IMR-90 (cell line): Measurements from ENCODE around the gene MLXIPL. TPM values are rescaled to one million over a fixed set of nuclear protein-coding genes. Genes with fewer than 3 reads are reported as not detected.

Source experiments
- ATAC-seq: fragments of 200-7000 bp; cut with Tn5 transposase; 2 replicates; pipeline ENCODE4 v1.9.1; 2020; ENCODE audit warnings: low read depth, mild to moderate bottlenecking, moderate library complexity
- BruUV-seq: library from RNA; stranded (reverse); fragments of 400-500 nt; replicated peaks from 2 replicates; lab custom pipeline; 2021; lab: Mats Ljungman, UMichigan
- CTCF ChIA-PET: fragments of 300-600 bp; formaldehyde crosslinking; extraction: SDS; loops from one replicate; lab custom pipeline; 2021; ENCODE audit warnings: antibody characterized with exemption; lab: Yijun Ruan, JAX
- POLR2A ChIA-PET: fragments of 300-600 bp; sonication (Branson Sonifier 250); formaldehyde crosslinking; loops from one replicate; lab custom pipeline; 2022; ENCODE audit warnings: antibody characterized with exemption; ENCODE audit not compliant: unreplicated experiment; lab: Charles Lee
- DNase-seq: peaks from one replicate; pipeline ENCODE4 v3.0.0; 2013
- H2AFZ ChIP-seq: replicated peaks from 2 replicates; pipeline ENCODE3; 2013; ENCODE audit warnings: low read length, mild to moderate bottlenecking; ENCODE audit not compliant: poor library complexity
- H2AK5ac ChIP-seq: 2 replicates; pipeline ENCODE4 v1.6.1; 2013; ENCODE audit warnings: low read depth, low read length, inconsistent platforms
- H2AK9ac ChIP-seq: replicated peaks from 2 replicates; pipeline ENCODE3; 2013; ENCODE audit warnings: mild to moderate bottlenecking, low read depth, low read length, moderate library complexity; ENCODE audit not compliant: poor library complexity
- H2BK120ac ChIP-seq: 2 replicates; pipeline ENCODE4 v1.6.1; 2013; ENCODE audit warnings: low read depth, low read length, inconsistent platforms
- H2BK15ac ChIP-seq: 3 replicates; pipeline ENCODE4 v1.6.1; 2013; ENCODE audit warnings: low read depth, low read length, inconsistent platforms
- H2BK20ac ChIP-seq: 2 replicates; pipeline ENCODE4 v1.6.1; 2013; ENCODE audit warnings: low read depth, mild to moderate bottlenecking, inconsistent platforms, low read length, moderate library complexity
- H2BK5ac ChIP-seq: 2 replicates; pipeline ENCODE4 v1.6.1; 2013; ENCODE audit warnings: mild to moderate bottlenecking, low read depth, low read length, inconsistent platforms; ENCODE audit not compliant: poor library complexity, severe bottlenecking
- H3K14ac ChIP-seq: replicated peaks from 2 replicates; pipeline ENCODE4 v1.6.1; 2013; ENCODE audit warnings: low read depth, low read length, inconsistent platforms
- H3K18ac ChIP-seq: 2 replicates; pipeline ENCODE4 v1.6.1; 2013; ENCODE audit warnings: low read depth, low read length, control low read depth
- H3K23ac ChIP-seq: 2 replicates; pipeline ENCODE4 v1.6.1; 2013; ENCODE audit warnings: low read depth, low read length, inconsistent platforms
- H3K27ac ChIP-seq: 2 replicates; pipeline ENCODE4 v1.5.1; 2013; ENCODE audit warnings: mild to moderate bottlenecking, control low read depth, low read length; ENCODE audit not compliant: insufficient read depth
- H3K27me3 ChIP-seq: 2 replicates; pipeline ENCODE4 v1.6.1; 2013; ENCODE audit warnings: low read length; ENCODE audit not compliant: control insufficient read depth, insufficient read depth
- H3K36me3 ChIP-seq: 2 replicates; pipeline ENCODE4 v1.6.1; 2013; ENCODE audit warnings: low read length, mixed read lengths; ENCODE audit not compliant: control insufficient read depth, insufficient read depth
- H3K4ac ChIP-seq: 2 replicates; pipeline ENCODE4 v1.6.1; 2013; ENCODE audit warnings: low read depth, low read length, inconsistent platforms
- H3K4me1 ChIP-seq: 2 replicates; pipeline ENCODE4 v1.6.1; 2013; ENCODE audit warnings: low read length, mixed read lengths; ENCODE audit not compliant: control insufficient read depth, insufficient read depth
- H3K4me2 ChIP-seq: 2 replicates; pipeline ENCODE4 v1.6.1; 2013; ENCODE audit warnings: low read depth, mild to moderate bottlenecking, control low read depth, low read length, moderate library complexity
- H3K4me3 ChIP-seq: 2 replicates; pipeline ENCODE4 v1.5.1; 2013; ENCODE audit warnings: low read depth, mild to moderate bottlenecking, control low read depth, low read length, moderate library complexity; ENCODE audit not compliant: insufficient read depth
- H3K56ac ChIP-seq: 2 replicates; pipeline ENCODE4 v1.6.1; 2013; ENCODE audit warnings: low read length, inconsistent platforms; ENCODE audit not compliant: insufficient read depth; ENCODE audit errors: extremely low read depth
- H3K79me1 ChIP-seq, 2 experiments: 2 replicates each; pipeline ENCODE4 v1.6.1; 2013; ENCODE audit warnings: low read length in 2 of 2, inconsistent platforms in 1 of 2, low read depth in 1 of 2
- H3K9ac ChIP-seq: 2 replicates; pipeline ENCODE4 v1.6.1; 2013; ENCODE audit warnings: low read depth, low read length, control low read depth
- H3K9me1 ChIP-seq: 2 replicates; pipeline ENCODE4 v1.6.1; 2013; ENCODE audit warnings: low read length, inconsistent platforms; ENCODE audit not compliant: insufficient read depth
- H3K9me3 ChIP-seq: 2 replicates; pipeline ENCODE4 v1.6.1; 2013; ENCODE audit warnings: low read length; ENCODE audit not compliant: control insufficient read depth, insufficient read depth
- H4K20me1 ChIP-seq: 2 replicates; pipeline ENCODE4 v1.6.1; 2013; ENCODE audit warnings: low read length, inconsistent platforms; ENCODE audit not compliant: insufficient read depth
- H4K5ac ChIP-seq: 2 replicates; pipeline ENCODE4 v1.6.1; 2013; ENCODE audit warnings: mild to moderate bottlenecking, low read depth, low read length, control low read depth
- H4K8ac ChIP-seq, 2 experiments: 2 replicates each; pipeline ENCODE4 v1.6.1; 2013; ENCODE audit warnings: low read depth in 2 of 2, low read length in 2 of 2, control low read depth in 1 of 2, inconsistent platforms in 1 of 2
- H4K91ac ChIP-seq: 2 replicates; pipeline ENCODE4 v1.6.1; 2013; ENCODE audit warnings: low read depth, low read length, inconsistent platforms; ENCODE audit not compliant: insufficient read depth
- BHLHE40 ChIP-seq: fragments of 150-350 bp; IDR thresholded peaks from 2 replicates; pipeline ENCODE4 v1.6.1; 2016; ENCODE audit warnings: mild to moderate bottlenecking, low read depth, low read length
- CEBPB ChIP-seq: IDR thresholded peaks from 2 replicates; pipeline ENCODE4 v1.6.1; 2012; ENCODE audit warnings: low read depth, low read length, improper control_type of control experiment
- CHD1 ChIP-seq: IDR thresholded peaks from 2 replicates; pipeline ENCODE4 v1.6.1; 2012; ENCODE audit warnings: low read depth, low read length, improper control_type of control experiment
- CTCF ChIP-seq: conservative IDR thresholded peaks from 2 replicates; pipeline ENCODE4 v1.5.1; 2012; ENCODE audit warnings: mild to moderate bottlenecking, low read depth, low read length, improper control_type of control experiment
- FOS ChIP-seq: fragments of 150-350 bp; IDR thresholded peaks from 2 replicates; pipeline ENCODE4 v1.6.1; 2016; ENCODE audit warnings: low read depth, low read length
- MAZ ChIP-seq: IDR thresholded peaks from 2 replicates; pipeline ENCODE4 v1.6.1; 2012; ENCODE audit warnings: low read depth, mild to moderate bottlenecking, low read length, improper control_type of control experiment, moderate library complexity, borderline replicate concordance
- MXI1 ChIP-seq: IDR thresholded peaks from 2 replicates; pipeline ENCODE4 v1.6.1; 2012; ENCODE audit warnings: low read depth, mild to moderate bottlenecking, low read length, moderate library complexity, borderline replicate concordance
- NFE2L2 ChIP-seq: fragments of 150-350 bp; IDR thresholded peaks from 2 replicates; pipeline ENCODE4 v1.6.1; 2016; ENCODE audit warnings: low read depth, mild to moderate bottlenecking, low read length
- POLR2A ChIP-seq: IDR thresholded peaks from 2 replicates; pipeline ENCODE4 v1.6.1; 2012; ENCODE audit warnings: mild to moderate bottlenecking, low read depth, low read length
- RAD21 ChIP-seq: IDR thresholded peaks from 2 replicates; pipeline ENCODE4 v1.6.1; 2012; ENCODE audit warnings: low read length, improper control_type of control experiment
- RFX5 ChIP-seq: IDR thresholded peaks from 2 replicates; pipeline ENCODE4 v1.8.0; 2012; ENCODE audit warnings: low read depth, mild to moderate bottlenecking, low read length, moderate library complexity
- USF2 ChIP-seq: fragments of 150-350 bp; IDR thresholded peaks from 2 replicates; pipeline ENCODE4 v1.6.1; 2017; ENCODE audit warnings: mild to moderate bottlenecking, antibody characterized with exemption, low read length, low read depth
- WGBS, 2 experiments: methylation state at CpG; one replicate each; pipeline versions ENCODE4 v1.1.5 to v1.1.7; 2013; ENCODE audit warnings: missing lambda C conversion rate in 2 of 2; ENCODE audit not compliant: insufficient read length in 1 of 2; ENCODE audit errors: extremely low coverage in 2 of 2; 5-methylcytosine and 5-hydroxymethylcytosine counted together
- dilution Hi-C: fragments of 300-500 bp; cut with HindIII; formaldehyde crosslinking; loops from one replicate; pipeline ENCODE4 v1.14.3; 2018; ENCODE audit warnings: low sequenced_read_pairs; ENCODE audit not compliant: unreplicated experiment
- in situ Hi-C: fragments of 300-500 bp; cut with MboI; formaldehyde crosslinking; loops from 3 replicates; pipeline ENCODE4 v1.14.3; 2019; ENCODE audit warnings: low sequenced_read_pairs, inconsistent platforms, mixed read lengths
- intact Hi-C: fragments of 100-400 bp; cut with micrococcal nuclease; formaldehyde crosslinking; loops from 2 replicates; pipeline ENCODE4 v1.10.0; 2022
- polyA plus RNA-seq, 3 experiments: library from polyadenylated mRNA; depleted of rRNA; stranded (reverse); fragments of >200 nt; gene quantifications; 2 replicates each; pipeline ENCODE4 v1.2.3, GENCODE V29; 2012; ENCODE audit warnings: low replicate concordance in 1 of 3
- total RNA-seq: library from RNA; depleted of rRNA; stranded (reverse); fragments of >200 nt; gene quantifications from 2 replicates; pipeline ENCODE4 v1.2.3, GENCODE V29; 2012

The MLXIPL gene
- total and polyA plus RNA-seq, 2 of the 4 experiments (the other 2 are of a cell fraction): not detected

GRCh38 chr7:73635428-73636200 is 11.3 kb upstream of the MLXIPL start (continued):
- TF ChIP-seq MXI1: no peak

GRCh38 chr7:73633844-73634243 is 9.5 kb upstream of the MLXIPL start:
- Histone ChIP-seq H3K27ac (no peak overlapping the region), H3K9me1 (no peaks in the 10 kb centered on the region), H3K9me3 (no peaks in the 10 kb centered on the region), H3K18ac (no peak overlapping the region), H4K20me1 (no peaks in the 10 kb centered on the region), H3K4ac (no peak overlapping the region), H3K9ac (no peak overlapping the region), H2BK15ac (no peak overlapping the region), H2BK20ac (no peak overlapping the region), H3K4me3 (no peak overlapping the region), H3K23ac (no peak overlapping the region), H3K27me3 (peaks cover 21% of the 10 kb centered on the region), H2BK5ac (no peak overlapping the region), H3K36me3 (no peaks in the 10 kb centered on the region), H2AK5ac (no peak overlapping the region), H2AFZ (no peak overlapping the region), H3K4me2 (no peak overlapping the region), H4K8ac (no peak overlapping the region), H2BK120ac (no peak overlapping the region), H4K91ac (no peak overlapping the region), H2AK9ac (no peak overlapping the region), H3K4me1 (peaks cover 4% of the 10 kb centered on the region; the same call in 1 of the 2 replicates), H3K56ac (no peak overlapping the region), H3K14ac (no peak overlapping the region), H3K79me1 (no peaks in the 10 kb centered on the region), H4K5ac (no peak overlapping the region)
- dilution Hi-C loops: no loop called here
- no peak for TF ChIP-seq CEBPB
- no peak for TF ChIP-seq RFX5
- no peak for TF ChIP-seq RAD21
- TF ChIP-seq POLR2A: no peak
- no peak for TF ChIP-seq MAZ
- no peak for TF ChIP-seq FOS
- no peak for TF ChIP-seq CTCF
- TF ChIP-seq USF2: no peak
- TF ChIP-seq BHLHE40: no peak
- TF ChIP-seq NFE2L2: no peak
- no peak for TF ChIP-seq CHD1
- ATAC-seq (no peak), DNase-seq (no peak)
- 70% methylated on average over 3 of the region's 8 CpGs; no CpG with 5 or more reads in 1 of the 2 experiments for WGBS, 2 experiments
- in situ Hi-C loops: no loop called here
- CTCF ChIA-PET: interaction anchor here (0.7 kb wide), 1 partner anchor 34 kb away, joined by 3 read pairs; no protein-coding TSS in a partner anchor
- POLR2A ChIA-PET: no interaction called here
- intact Hi-C loops: no loop called here
- no TSS peak for BruUV-seq
